Tibial artery (tissue), 4 donors: ENCODE results near the gene CCAR1.
"Not testable (repeated sequence)": the region's sequence is repeated elsewhere in the genome, so short reads cannot be mapped to it uniquely, and the experiment has no call there.

Source experiments
- DNase-seq, 2 donors: peaks; one replicate each; pipeline ENCODE4 v3.0.0-alpha.2; 2019
- H3K27ac ChIP-seq, 2 donors: fragments of 200-600 bp; sonication (generic) in 1 of 2; 1 replicate in 1 of 2; 2 replicates in 1 of 2; pipeline ENCODE4 v1.5.1; 2018 to 2019; ENCODE audit warnings: mild to moderate bottlenecking in 1 of 2
- H3K27me3 ChIP-seq, 2 donors: fragments of 200-600 bp; sonication (generic) in 1 of 2; one replicate each; pipeline versions ENCODE4 v1.5.1 to v1.6.0; 2016 to 2019
- H3K36me3 ChIP-seq, 3 donors: fragments of 200-600 bp; sonication (generic) in 2 of 3; one replicate each; pipeline ENCODE4 v1.5.1; 2016 to 2019; ENCODE audit warnings: mild to moderate bottlenecking in 2 of 3
- H3K4me1 ChIP-seq, 4 donors: fragments of 200-600 bp; sonication (generic) in 2 of 4; 1 replicate in 3 of 4; 2 replicates in 1 of 4; pipeline ENCODE4 v1.5.1; 2016 to 2019
- H3K4me3 ChIP-seq, 2 donors: fragments of 200-600 bp; sonication (generic) in 1 of 2; 1 replicate in 1 of 2; 2 replicates in 1 of 2; pipeline ENCODE4 v1.5.1; 2018 to 2019; ENCODE audit warnings: mild to moderate bottlenecking in 2 of 2
- H3K9me3 ChIP-seq, 3 donors: fragments of 200-600 bp; sonication (generic) in 1 of 3; one replicate each; pipeline ENCODE4 v1.5.1; 2016 to 2019
- CTCF ChIP-seq, 2 experiments: fragments of 200-600 bp in 1 of 2; fragments of 450-650 bp in 1 of 2; IDR thresholded peaks; one replicate each; pipeline ENCODE4 v1.5.1; 2017 to 2019; ENCODE audit warnings: antibody characterized with exemption in 2 of 2, mild to moderate bottlenecking in 1 of 2, moderate library complexity in 1 of 2
- intact Hi-C: fragments of 100-400 bp; cut with DNase I; formaldehyde crosslinking; loops from one replicate; pipeline ENCODE4 v1.15.0; 2023; ENCODE audit warnings: low total_unique reads

The CCAR1 gene

DNA sequence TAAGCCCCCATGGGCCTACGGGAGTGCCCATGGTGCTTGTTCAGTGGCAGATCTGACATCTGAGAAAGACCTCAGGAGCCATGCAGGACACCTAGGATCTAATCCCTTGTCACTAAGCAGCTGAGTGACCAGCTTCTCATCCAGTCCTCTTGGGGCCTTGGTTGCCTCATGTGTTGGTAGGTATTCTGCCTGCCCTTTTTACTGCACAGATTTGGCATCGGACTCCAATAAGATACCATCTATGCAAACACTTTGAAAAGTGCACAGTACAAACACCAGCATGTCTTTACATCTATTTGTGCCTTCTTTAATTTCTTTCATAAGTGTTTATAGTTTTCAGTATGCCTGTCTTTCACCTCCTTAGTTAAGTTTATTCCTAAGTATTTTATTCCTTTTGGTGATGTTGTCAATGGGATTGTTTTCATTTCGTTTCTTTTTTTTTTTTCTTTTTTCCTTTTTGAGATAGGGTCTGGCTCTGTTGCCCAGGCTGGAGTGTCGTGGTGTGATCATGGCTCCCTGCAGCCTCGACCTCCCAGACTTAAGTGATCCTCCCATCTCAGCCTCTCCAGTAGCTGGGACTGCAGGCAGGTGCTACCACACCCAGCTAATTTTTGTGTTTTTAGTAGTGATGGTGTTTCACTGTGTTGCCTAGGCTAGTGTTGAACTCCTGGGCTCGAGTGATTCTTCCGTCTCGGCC lies 116.7 kb downstream of the CCAR1 start:
- intact Hi-C loops: no loop called here
- no peak for TF ChIP-seq CTCF (IDR thresholded peaks at IDR 0.05)
- Histone ChIP-seq H3K36me3 (no peaks in the 10 kb centered on the region), H3K4me1 (no peaks in the 10 kb centered on the region), H3K27ac (no peak overlapping the region), H3K4me3 (no peak overlapping the region), H3K9me3 (no peaks in the 10 kb centered on the region), H3K27me3 (no peaks in the 10 kb centered on the region)
- no peak for DNase-seq

- intact Hi-C loops, H3K36me3 ChIP-seq, H3K4me1 ChIP-seq, H3K27ac ChIP-seq, DNase-seq, H3K27me3 ChIP-seq, H3K4me3 ChIP-seq, H3K9me3 ChIP-seq: not testable (repeated sequence)
These were observed 119.6 kb downstream of the CCAR1 start for GRCh38 chr10:68840650-68841049.
